ENCODE data around the gene EFHB. TPM values are rescaled to one million over a fixed set of nuclear protein-coding genes. Genes with fewer than 3 reads are reported as not detected.

EFHB gene, protein sequence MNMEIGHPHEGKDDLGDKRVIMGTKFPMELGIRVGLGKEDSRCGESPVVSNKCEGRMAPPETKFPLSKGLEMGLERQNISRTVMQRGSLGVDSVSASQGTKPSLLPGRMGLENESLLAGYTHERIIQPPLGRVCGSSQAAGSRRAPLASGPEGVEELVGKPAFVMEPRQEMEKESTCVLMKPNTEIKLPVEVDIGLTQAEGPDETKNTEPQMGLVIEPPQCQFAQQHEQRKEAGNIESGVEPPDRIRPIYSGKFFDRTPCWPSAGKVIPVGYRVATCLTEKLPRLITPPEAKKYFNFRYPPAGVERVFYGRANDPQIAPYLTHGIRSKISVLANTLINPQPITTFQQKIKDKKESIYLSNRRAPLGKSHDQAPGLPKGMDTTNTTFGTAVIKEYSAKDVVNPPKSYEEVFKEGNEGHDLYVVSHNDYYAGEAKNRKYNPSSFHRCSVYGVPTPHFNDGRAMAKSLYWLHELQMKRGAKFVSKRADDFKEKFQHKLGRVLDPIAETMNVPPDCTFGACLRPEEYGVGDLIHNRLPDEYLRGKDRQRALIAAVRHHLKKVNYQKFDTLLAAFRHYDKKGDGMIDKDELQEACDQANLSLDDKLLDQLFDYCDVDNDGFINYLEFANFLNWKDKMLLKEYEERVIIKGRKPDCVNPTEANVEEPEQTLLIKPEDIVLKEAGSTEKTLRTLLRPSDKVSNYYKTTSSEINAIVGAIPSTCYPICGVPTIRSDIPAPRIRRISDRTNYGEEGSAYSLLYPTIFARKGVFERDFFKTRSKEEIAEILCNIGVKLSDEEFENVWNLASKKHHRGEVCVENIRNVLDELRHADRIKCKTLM
- total RNA-seq: 1 to 10 TPM in 1 of 4 donors, under 1 TPM in 2, not detected in 1; 0.35 to 2.5 (median 0.40) TPM

DNA sequence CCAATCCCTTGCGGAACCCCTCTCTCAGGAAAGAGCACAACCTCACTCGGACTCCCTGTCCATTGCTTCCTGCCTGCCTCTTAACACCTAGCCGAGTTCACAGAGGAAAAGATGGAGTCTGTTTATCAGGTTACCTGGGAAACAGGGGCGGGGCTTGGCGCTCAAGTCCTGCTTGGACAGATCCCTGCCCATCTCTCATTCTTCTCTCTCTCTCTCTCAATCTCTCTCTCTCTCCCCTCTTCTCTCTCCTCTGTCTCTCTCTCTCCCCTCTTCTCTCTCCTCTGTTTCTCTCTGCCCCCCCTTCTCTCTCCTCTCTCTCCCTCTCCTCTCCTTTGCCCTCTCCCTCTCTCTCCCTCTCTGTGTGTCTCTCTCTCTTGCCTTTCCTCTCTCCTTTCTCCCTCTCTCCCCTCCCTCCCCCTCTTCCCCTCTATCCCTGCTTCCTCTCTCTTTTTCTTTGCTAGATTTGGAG lies at the start of gene EFHB:
EFHB (minus strand) TSS at position 120 of the 469 bp plus-strand sequence. CDS start 199 bp downstream, outside the sequence.
- no peaks in the 10 kb centered on the region for H3K4me1 ChIP-seq
- H3K27me3 ChIP-seq: no peaks in the 10 kb centered on the region
- H3K36me3 ChIP-seq: no peaks in the 10 kb centered on the region
- no peak within 1 kb of the TSS for H3K27ac ChIP-seq
- DNase-seq: peak in 2 of 3 donors; percentile 65 to 72
- H3K9me3 ChIP-seq: no peaks in the 10 kb centered on the region
- H3K4me3 ChIP-seq: no peak within 1 kb of the TSS
- no peak for TF ChIP-seq POLR2A (IDR thresholded peaks at IDR 0.05)
- TF ChIP-seq, protein P1, sequence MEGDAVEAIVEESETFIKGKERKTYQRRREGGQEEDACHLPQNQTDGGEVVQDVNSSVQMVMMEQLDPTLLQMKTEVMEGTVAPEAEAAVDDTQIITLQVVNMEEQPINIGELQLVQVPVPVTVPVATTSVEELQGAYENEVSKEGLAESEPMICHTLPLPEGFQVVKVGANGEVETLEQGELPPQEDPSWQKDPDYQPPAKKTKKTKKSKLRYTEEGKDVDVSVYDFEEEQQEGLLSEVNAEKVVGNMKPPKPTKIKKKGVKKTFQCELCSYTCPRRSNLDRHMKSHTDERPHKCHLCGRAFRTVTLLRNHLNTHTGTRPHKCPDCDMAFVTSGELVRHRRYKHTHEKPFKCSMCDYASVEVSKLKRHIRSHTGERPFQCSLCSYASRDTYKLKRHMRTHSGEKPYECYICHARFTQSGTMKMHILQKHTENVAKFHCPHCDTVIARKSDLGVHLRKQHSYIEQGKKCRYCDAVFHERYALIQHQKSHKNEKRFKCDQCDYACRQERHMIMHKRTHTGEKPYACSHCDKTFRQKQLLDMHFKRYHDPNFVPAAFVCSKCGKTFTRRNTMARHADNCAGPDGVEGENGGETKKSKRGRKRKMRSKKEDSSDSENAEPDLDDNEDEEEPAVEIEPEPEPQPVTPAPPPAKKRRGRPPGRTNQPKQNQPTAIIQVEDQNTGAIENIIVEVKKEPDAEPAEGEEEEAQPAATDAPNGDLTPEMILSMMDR (IDR thresholded peaks at IDR 0.05): no peak

DNA sequence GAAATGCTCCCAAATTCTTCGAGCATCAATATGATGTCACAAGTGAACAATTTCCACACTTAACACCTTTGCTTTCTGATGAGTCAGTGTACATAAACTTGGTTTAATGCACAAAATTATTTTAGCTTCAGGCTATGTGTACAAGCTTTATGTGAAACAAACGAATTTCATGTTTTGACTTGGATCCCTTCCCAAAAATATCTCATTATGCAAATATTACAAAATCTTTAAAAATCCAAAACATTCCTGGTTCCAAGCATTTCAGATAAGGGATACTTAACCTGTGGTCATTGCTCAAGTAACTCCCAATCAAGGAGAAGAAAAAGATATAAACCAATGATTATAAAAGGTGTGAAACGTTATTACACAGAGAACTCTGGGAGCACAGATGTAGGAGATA lies 38.0 kb upstream of the EFHB start:
- no peak for DNase-seq
- Histone ChIP-seq H3K27me3 (no peaks in the 10 kb centered on the region), H3K27ac (no peak overlapping the region), H3K9me3 (no peaks in the 10 kb centered on the region), H3K36me3 (peaks cover 0 to 28% (median 0%) of the 10 kb centered on the region in 3 donors), H3K4me3 (no peak overlapping the region), H3K4me1 (no peaks in the 10 kb centered on the region)
- no peak for TF ChIP-seq POLR2A (IDR thresholded peaks at IDR 0.05)
- TF ChIP-seq, protein P1 (IDR thresholded peaks at IDR 0.05): no peak

DNA sequence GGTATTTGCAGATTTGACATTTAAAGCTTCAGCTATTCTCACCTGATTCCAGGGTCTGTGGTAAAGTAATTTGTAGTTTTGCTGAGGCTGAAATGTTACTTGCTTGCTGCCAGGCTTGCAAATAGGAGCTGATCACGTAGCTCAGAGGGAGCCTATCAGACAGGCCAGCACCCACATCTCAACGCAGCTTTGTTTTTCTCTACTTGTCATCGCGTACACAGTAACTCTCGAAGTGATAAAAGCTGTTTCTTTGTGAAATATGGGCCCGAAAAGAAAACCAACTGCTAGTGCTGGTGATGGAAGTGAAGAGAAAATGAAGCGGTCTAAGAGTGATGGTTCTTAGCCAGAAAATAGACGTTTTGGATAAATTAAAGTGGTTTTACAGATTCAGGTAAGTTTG lies 36.3 kb upstream of the EFHB start:
- H3K4me3 ChIP-seq: no peak overlapping the region
- no peak for DNase-seq
- no peaks in the 10 kb centered on the region for H3K9me3 ChIP-seq
- no peak overlapping the region for H3K27ac ChIP-seq
- peaks cover 0 to 12% (median 0%) of the 10 kb centered on the region in 3 donors for H3K36me3 ChIP-seq
- TF ChIP-seq POLR2A (IDR thresholded peaks at IDR 0.05): no peak
- TF ChIP-seq, protein P1 (IDR thresholded peaks at IDR 0.05): no peak
- no peaks in the 10 kb centered on the region for H3K27me3 ChIP-seq
- H3K4me1 ChIP-seq: no peaks in the 10 kb centered on the region

DNA sequence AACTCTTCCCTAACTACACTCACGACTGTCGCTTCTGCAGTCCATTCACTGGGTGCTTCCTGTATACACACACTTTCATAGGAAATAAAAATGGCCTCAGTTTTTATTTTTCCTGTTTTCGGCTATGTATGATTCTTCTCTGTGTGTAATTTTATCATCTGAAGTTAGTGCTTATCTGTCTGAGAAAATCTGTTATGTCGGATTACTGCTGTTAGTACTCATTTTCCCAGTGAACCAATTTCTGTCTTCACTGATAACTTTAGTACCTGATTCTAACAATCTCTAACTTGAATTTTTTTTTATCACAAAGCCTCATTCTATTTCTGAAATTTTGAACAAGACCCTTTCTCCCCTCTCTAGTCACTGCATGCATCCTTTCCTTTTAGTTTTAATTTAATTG lies 33.8 kb upstream of the EFHB start:
- no peak overlapping the region for H3K27ac ChIP-seq
- H3K27me3 ChIP-seq: no peaks in the 10 kb centered on the region
- TF ChIP-seq, protein P1 (IDR thresholded peaks at IDR 0.05): no peak
- no peak for TF ChIP-seq POLR2A (IDR thresholded peaks at IDR 0.05)
- no peaks in the 10 kb centered on the region for H3K9me3 ChIP-seq
- H3K4me3 ChIP-seq: no peak overlapping the region
- H3K36me3 ChIP-seq: no peaks in the 10 kb centered on the region
- no peak for DNase-seq
- no peaks in the 10 kb centered on the region for H3K4me1 ChIP-seq

DNA sequence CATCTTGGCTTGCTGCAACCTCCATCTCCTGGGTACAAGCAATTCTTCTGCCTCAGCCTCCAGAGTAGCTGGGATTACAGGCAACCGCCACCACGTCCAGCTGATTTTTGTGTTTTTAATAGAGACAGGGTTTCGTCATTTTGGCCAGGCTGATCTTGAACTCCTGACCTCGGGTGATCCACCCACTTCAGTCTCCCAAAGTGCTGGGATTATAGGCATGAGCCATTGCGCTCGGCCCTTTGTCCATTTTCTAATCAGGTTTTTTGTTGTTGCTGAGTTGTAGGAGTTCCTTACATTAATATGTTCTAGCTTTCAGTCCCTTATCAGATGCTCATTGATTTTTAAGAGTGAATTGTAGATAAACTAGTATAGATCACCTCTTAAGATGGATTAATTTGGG lies 33.2 kb upstream of the EFHB start:
- Histone ChIP-seq H3K27me3 (no peaks in the 10 kb centered on the region), H3K4me1 (no peaks in the 10 kb centered on the region), H3K9me3 (no peaks in the 10 kb centered on the region), H3K4me3 (no peak overlapping the region), H3K36me3 (no peaks in the 10 kb centered on the region), H3K27ac (no peak overlapping the region)
- TF ChIP-seq, protein P1 (IDR thresholded peaks at IDR 0.05): no peak
- no peak for TF ChIP-seq POLR2A (IDR thresholded peaks at IDR 0.05)
- no peak for DNase-seq

All from Peyer's patch (tissue), 4 donors.